NAMALWA (cell line): Measurements from ENCODE around the gene ENOX1.

Source experiments
- DNase-seq: peaks from one replicate; pipeline ENCODE4 v3.0.0-alpha.2; 2015; ENCODE audit warnings: low spot score

The ENOX1 gene

DNA sequence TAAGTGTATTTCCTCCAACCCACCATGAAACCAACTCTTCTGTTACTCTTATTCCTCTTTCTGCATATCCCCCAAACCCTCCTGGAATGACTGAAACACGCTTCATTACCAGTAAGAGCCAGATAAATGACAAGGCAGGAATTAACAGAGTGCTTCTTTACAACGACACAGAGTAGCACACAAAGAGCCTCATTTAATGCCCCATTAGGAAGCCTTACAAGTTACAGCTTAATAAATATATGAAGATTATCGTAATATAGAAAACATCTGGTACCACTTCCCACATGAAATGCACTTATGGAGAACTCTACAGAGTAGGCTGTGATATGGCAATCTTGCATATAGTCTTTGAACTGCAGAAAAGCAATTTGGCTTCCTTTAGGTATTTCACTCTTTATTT lies 116.8 kb downstream of the ENOX1 start:
- DNase-seq: no peak

DNA sequence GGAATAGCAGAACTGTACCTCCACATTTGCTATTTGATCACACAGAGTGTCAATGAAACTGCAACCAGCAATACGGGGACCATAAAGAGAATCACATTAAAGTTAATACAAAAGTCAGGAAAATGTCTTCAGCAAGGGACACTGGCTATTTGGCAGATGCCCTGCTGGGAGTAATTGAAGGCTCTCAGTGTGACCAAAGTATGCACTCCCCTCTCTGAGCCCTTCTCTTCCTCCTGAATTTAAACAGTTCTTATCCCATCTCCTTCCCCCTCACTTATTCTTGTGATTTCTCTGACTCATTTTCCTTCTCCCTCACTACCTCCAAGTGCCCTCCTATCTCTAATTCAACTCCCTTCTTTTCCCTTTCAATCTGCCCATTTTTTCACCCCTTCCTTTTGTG lies 117.7 kb downstream of the ENOX1 start:
- no peak for DNase-seq

DNA sequence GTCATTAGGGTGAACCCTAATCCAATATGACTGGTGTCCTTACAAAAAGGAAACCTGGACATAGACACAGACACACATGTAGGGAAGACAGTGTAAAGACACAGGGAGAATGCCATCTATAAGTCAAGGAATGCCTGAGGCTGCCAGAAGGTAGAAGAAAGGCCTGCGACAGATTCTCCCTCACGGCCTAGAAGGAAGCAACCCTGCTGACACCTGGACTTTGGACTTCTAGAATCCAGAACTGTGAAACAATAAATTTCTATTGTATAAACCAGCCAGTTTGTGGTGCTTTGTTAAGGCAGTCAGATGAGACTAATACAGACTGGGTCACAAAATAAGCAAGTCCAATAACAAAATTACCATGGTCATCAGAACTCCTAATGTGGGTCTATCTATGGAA lies 120.4 kb downstream of the ENOX1 start:
- DNase-seq: no peak

DNA sequence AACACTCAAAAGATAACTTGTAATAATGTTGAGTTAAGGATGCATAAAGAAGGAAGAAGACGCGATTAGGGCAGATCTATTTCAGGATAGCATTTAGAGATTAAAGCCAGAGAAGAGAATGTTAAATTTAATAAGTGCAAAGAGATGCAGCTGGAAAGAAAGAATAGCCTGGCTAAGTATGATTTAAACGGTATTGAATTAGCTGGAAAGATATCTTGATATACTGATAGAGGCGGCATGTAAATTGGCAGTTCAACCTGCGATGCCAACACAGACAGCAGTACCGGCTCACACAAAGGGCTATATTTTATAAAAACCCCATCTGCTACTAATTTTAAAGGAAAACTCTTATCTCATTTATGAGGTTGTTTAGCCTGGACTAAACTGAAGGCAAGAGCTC lies 121.4 kb downstream of the ENOX1 start:
- no peak for DNase-seq

DNA sequence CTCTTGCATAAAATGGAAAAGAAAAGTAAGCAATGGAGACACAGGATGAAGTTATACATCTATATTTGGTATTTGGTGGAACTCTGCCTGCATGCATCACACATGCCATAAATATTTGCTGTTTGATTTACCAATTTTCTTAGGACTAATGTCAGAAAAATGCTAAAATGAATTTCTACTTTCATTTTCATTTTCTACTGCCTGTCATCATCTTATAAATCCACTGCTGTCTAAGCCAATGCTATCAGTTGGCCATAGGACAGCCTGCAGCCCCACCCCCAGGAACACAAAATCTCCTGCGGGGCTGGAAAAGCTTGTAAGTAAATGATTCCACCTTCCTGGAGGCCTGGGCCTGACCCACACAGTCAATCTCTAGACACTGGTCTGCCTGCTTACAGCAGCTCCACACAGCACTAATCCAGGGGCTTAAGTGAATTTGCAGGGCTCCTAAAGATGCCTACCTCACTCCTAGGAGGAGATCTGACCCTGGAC lies 122.0 kb downstream of the ENOX1 start:
- no peak for DNase-seq

DNA sequence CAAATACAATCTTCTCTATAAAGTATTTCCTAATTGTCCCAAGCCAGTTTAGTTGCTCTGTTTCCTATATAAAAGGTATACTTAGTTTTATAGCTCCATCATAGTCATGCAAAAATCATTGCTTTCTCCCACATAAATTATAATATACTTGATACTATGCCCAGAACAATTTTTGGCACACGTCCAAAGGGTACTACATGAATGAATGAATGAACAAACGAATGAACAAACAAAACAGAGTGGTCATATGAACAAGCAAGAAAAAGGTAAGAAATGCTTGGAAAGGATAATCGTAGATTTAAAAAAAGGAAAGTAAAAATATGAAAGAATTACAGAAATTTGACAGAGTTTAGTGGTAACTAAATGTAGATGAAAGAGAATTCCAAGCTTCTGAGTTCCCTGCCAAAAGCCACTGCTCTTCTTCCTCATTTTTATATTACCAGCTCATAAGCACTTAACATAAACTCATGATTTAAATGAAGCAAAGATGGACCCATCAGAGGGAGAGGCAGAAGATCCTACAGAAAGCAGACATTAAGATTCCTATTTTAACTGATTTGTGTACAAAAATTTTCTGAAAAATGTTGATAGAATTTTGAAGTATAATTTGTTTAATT lies 123.2 kb downstream of the ENOX1 start:
- no peak for DNase-seq

DNA sequence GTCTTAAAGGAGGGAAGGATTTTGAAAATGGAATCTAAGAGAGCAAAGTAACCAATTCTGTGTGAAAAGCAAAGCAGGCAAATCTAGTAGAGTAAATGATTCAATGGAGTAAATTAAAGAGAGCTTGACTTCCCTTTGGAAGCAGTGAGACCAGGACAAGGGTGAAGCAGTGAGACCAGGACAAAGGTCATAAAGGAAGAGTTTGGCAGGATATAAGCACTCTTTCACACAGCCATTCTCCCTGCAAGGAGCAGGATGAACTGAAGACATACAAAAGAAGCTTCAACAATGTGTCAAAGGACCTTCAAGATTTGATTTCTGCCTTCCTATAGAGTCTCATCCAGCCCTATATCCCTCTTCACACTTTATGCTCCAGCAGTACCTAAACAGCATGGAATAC lies 123.8 kb downstream of the ENOX1 start:
- DNase-seq: no peak

DNA sequence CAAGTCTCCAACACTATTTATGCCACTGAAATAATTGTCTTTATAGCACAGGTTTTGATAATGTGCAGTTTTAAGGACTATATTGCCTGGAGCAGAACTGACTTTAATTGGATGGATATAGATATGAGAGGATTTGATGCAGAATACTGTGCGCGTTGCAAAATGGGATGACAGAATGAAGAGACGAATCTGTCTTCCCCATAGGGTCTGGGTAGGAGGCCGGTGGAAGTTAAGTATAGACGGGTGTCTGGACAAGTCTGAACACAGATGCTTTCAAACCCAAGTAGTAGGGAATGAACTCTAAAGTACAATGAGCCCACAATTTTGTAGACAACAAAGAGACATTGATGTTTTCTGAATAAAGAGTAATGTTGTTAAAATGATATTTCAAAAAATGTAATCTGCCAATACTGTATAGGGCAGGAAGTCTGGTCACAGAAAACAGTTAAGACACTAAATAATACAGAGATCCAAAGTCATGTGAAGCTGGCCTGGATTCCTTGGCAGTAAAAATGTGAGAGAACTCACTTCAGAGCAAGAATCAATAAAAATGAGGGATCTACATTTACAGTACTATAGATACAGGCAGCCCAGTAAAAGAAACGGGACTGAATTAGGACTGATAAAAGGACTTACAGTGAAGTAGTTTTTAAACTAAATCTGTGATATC lies 125.5 kb downstream of the ENOX1 start:
- no peak for DNase-seq

DNA sequence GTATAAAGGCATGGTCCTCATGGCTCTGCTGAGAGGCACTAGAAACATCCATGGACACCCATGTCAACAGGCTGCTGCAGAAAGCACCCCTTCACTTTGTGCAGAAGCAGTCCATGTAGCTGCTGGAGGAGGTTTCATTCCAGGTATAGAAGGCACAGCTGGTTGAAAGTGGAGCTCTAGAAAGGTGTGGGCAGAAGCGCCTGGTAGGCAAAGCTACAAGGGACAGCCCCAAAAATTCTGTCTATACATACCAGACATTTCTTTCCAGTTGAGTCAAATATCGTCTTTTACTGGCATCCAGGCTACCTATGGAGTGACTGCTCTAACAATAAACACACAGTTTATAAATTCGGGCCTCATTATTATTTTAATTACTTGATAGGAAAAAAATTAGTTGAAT lies 129.3 kb downstream of the ENOX1 start:
- DNase-seq: no peak

DNA sequence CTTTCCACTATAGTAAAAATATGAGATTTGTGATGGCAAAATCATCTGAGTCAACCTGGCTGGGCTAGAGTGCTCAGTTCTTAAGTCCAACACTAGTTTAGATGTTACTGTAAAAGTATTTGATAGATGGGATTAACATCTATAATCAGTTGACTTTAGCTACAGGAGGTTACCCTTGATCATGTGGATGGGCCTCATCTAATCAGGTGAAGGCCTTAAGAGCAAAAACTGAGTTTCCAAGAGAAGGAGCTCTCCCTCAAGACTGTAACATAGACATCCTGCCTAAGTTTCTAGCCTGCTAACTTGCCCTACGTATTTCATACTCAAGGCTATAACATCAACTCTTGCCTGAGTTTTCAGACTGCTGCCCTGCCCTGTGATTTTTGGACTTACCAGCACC lies 132.8 kb downstream of the ENOX1 start:
- DNase-seq: no peak

DNA sequence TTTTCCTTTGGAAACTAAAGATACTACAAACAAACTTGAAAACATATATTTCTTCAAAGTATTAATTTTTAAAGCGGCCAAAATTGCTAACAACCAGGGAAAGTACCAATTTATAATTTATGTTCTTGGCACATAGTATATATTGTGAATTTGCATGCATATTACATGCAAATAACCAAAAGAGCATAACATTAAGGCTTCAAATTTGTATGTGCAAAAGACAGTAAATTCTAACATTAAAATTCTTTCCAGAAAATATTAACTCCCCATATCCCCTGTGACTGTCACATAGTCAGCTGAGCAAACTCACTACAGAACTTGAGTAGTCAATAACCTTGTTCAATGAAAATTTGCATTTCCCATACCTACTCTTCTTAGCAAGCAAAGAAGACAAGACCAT lies 133.4 kb downstream of the ENOX1 start:
- DNase-seq: no peak

DNA sequence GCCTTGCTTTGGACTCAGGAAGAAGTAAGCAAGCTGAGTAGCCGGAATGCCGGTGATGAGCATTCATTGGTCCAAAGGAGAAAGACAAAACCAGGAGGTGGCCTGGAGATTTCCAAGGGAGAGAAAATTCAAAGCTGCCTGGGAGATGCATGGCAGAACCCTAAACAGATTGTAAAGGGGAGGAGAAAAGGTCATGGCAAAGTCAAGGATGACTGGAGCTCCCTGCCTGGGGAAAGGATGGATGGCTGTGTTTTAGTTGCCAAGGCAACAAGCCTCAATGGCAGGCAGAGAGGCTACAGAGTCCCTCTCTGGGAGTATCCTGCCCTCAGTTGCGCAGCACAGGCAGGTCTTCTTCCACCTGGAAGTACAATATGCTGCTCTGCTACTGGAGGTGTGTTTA lies 134.0 kb downstream of the ENOX1 start:
- no peak for DNase-seq

DNA sequence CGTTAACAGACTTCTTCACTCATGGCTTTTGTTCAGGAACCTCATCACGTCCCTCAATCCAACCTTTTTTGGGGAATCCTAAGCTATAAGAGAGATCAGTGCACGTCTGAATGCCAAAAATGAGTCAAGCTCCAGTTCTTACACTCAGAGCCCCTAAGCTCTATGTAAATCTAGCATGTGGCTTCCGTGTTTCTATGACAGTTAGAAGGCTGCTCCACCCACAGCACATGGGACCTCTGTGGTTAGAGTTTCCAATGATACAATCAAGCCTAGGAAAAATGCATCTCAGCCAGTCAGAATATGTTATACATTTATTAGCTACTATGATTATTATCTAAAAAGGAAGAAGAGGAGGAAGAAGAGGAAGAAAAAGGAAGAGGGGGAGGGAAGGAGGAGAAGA lies 135.9 kb downstream of the ENOX1 start:
- no peak for DNase-seq

DNA sequence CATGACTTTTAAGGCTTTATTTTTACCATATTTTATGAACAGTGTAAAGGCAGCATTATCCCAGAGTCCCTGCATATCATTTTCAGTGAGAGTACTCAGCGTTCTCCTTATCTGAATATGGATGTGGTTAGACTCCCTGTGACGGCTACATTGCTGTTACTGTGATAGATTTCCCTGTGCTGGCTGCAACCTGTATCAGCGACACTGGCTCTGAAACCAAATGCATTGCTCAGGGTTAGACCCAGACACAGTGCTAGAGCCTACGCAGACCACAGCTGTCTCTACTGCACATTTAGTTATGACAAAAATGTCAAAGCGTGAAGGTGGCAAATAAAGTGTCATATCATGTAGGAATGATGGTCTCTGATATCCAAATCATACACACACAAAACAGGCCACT lies 138.0 kb downstream of the ENOX1 start:
- no peak for DNase-seq

DNA sequence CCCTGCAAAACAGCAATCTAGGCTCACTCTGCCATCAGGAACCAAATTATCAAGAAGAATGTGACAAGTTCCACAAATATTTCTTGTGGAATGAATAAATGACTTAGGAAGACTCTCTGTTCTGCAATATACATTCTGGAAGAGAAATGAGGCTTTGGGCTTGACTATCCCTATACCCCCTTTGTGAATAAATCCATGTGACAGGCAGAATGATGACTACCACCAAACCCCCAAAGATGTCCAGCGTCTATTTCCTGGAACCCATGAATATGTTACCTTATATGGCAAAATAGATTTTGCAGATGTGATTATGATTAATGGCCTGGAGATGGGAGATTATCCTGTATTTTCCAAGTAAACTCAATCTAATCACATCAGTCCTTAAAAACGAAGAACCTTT lies 139.3 kb downstream of the ENOX1 start:
- DNase-seq: no peak

DNA sequence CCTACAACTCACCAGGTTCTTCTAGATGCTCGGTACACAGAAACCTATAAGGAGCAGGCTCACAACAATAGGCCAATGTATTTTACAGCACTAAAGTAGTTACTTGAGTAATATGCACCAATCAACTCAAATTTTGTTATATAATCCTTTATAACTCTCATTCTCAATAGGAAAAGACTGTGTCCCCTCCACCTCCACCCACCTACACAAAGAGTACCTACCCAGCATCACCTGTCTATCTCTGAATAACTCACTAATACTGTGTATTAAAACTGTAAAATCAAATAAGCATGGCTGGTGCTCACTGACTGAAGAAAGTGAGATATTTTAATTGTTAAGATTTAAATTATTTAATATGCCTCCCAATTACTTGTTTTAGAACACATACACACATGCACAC lies 146.3 kb downstream of the ENOX1 start:
- DNase-seq: no peak

DNA sequence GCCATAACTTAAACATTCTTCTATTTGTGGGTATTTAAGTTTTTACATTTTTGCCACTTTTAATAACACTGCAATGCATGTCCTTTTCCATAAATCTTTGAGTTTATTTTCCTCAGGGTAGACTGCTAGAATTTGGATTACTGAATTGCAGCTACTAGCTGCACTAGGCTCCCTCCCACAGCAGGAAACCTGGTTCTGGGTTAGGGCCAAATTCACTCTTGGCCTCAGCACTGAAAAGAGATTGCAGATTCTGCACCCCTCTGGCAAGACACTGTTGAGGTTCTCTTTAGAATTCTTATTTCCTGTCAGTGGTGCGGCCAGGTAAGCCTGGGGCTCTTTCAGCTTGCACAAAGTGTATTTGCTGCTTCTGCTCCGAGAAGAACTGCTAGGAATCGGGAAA lies 155.7 kb downstream of the ENOX1 start:
- no peak for DNase-seq

DNA sequence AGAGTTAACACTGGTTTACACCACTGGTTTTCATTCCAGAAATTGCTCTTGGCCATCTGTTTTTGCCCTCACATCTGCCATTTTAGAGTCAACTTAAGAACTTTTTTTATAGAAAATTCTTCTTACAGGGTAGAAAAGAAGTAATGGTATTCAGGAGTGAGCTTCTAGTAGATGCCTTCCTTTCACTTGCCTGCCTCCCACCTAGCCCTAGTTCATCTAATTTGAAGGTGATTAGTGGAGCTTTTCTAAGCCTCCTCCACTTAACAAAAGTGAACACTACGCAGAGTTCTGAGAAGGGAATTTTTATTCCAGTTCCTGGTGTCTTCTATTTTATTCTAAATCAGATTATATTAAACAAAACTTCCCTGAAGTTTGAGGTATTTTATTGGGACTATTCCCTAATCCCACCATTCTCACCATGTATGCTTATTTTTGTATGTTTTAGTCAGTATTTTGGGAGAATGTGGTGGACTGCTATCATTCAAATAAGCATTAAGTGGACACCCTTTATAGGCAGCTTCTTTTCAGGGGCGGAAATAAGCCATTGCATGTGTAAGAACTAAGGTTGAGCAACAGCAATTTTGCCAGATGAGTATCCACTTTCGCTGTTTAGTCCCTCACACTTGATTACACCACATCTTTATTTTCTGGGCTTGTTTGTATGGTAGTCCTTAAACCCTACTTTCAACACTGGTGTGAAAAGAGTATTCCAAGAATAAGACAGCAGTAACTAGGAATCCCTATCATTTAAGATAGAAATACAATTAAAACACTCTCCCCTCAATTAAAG lies 156.9 kb downstream of the ENOX1 start:
- no peak for DNase-seq

DNA sequence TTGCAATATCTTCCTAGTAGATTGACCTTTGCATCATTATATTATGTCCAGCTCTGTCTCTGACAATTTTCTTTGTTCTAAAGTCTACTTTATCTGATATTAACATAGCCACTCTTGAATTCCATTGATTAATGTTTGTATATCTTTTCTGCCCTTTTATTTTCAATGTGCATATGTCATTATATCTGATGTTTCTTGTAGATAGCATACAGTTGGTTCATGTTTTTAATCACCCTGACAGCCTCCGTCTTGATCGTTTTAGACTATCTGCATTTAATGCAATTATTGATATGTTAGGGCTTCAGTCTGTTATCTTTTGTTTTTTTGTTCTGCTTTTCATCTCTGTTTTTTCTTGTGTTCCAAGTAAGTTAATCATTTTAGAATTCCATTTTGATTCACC lies 159.8 kb downstream of the ENOX1 start:
- DNase-seq: no peak

DNA sequence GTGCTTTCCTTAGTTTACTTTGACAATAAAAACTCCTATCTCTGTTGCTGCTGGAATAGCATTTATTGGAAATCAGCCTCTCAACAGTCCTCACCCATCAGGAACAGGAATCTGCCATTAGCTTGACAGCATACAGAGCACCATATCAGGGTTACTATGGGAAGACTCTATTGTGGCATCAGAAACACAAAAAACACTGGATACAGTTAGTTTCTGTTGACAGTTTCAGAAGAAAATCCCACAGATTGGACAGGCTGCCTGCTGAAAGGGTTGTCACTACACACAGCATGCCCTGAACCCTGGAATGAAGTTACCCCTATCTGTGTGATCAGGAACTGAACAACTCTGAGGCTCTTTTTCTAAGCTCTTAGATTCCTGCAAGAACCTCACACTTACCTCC lies 172.7 kb downstream of the ENOX1 start:
- no peak for DNase-seq

DNA sequence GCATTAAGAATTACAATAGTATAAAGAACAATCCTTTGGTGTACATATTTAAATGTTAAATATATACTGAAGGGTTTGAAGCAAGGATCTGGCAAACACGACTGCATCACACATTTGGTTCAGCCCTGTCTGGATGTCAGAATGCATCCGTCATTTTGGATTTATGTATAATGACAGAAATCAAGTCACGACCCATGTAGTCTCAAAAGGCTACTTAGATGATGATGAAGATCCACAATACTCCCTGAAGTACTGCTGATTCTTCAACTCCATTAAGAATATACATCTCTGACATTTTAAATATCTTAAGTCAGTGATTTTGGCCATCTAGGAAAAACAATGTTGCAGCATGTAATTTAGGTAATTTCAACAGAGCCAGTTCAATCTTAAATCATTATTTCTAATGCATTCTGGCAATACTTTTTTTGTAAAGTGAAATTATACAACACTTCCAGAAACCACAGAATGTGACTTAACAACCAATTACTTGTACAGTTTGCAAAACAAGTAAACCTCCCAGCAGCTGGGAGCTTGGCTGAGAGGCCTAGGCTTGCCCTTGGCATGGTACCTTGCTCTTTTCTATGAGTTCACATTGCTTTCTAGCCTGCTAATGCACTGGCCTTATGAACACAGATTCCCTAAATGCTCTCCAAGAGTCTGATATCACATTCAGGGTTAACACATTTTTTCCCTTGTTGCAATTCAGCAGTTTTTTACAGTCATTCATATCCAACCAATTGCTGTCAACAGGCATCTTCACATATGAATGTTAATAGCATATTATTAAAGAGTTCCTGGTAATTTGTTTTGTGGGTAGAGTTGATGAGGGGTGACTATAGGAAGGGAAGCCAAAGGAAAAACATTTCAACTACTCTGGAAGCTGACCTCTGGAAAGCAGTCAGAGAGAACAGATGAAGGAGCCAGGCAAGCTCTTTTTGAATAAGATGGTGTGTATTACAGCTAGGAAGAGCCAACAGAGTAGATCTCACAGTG lies 175.2 kb downstream of the ENOX1 start:
- DNase-seq: no peak
